ENCODE measurements around the gene NUBP2. TPM values are rescaled to one million over a fixed set of nuclear protein-coding genes. Genes with fewer than 3 reads are reported as not detected.

Gene NUBP2
- total RNA-seq, 2 donors from 2014 or later = 32.6 to 58.8 TPM

- H3K4me3 Mint-ChIP-seq = no peak overlapping the region
- peaks cover 9% of the 10 kb centered on the region for H3K4me1 Mint-ChIP-seq
- H3K27me3 Mint-ChIP-seq = no peaks in the 10 kb centered on the region
- peaks cover 30% of the 10 kb centered on the region for H3K36me3 Mint-ChIP-seq (ENCODE audit: low read depth)
- no peak overlapping the region for H3K27ac Mint-ChIP-seq
- ATAC-seq (replicated peaks) = no peak
- H3K9me3 Mint-ChIP-seq = no peaks in the 10 kb centered on the region
Measured at GRCh38 chr16:1815461-1815860, 32.7 kb downstream of the NUBP2 start.

GRCh38 chr16:1816396-1817275, 33.9 kb downstream of the NUBP2 start:
- no peaks in the 10 kb centered on the region for H3K9me3 Mint-ChIP-seq
- no peak overlapping the region for H3K27ac Mint-ChIP-seq
- H3K4me3 Mint-ChIP-seq = no peak overlapping the region
- ATAC-seq (replicated peaks) = no peak
- H3K36me3 Mint-ChIP-seq (ENCODE audit: low read depth) = peaks cover 30% of the 10 kb centered on the region
- peaks cover 9% of the 10 kb centered on the region for H3K4me1 Mint-ChIP-seq
- H3K27me3 Mint-ChIP-seq = no peaks in the 10 kb centered on the region

GRCh38 chr16:1817276-1817589, 34.5 kb downstream of the NUBP2 start:
- H3K9me3 Mint-ChIP-seq = no peaks in the 10 kb centered on the region
- H3K27me3 Mint-ChIP-seq = no peaks in the 10 kb centered on the region
- H3K4me3 Mint-ChIP-seq = no peak overlapping the region
- H3K27ac Mint-ChIP-seq = no peak overlapping the region
- peaks cover 9% of the 10 kb centered on the region for H3K4me1 Mint-ChIP-seq
- no peak for ATAC-seq (replicated peaks)
- H3K36me3 Mint-ChIP-seq (ENCODE audit: low read depth) = peaks cover 30% of the 10 kb centered on the region

DNA sequence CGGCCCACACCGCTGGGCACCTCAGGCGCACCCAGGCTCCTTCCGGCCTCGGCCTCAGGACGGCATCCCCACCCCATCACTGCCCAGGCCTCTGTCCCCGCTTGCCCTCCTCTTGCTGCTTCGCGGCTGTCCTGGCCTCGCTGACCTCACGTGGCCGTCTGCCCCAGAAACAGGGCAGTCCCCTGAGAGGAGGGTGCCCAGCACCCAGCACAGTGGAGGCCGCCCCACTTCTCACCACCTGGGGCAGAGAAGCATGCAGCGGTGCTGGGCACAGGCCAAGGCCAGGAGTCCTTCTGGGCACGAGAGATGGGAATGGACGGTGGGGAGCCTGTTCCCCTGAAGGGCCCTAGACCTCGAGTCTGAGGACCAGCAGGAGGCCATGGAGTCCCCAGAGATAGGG, 35.0 kb downstream of the NUBP2 start:
- no peak overlapping the region for H3K4me3 Mint-ChIP-seq
- no peak for ATAC-seq (replicated peaks)
- H3K27me3 Mint-ChIP-seq = no peaks in the 10 kb centered on the region
- no peak overlapping the region for H3K27ac Mint-ChIP-seq
- no peaks in the 10 kb centered on the region for H3K9me3 Mint-ChIP-seq
- H3K4me1 Mint-ChIP-seq = peaks cover 9% of the 10 kb centered on the region
- peaks cover 30% of the 10 kb centered on the region for H3K36me3 Mint-ChIP-seq (ENCODE audit: low read depth)

- H3K4me1 Mint-ChIP-seq = peaks cover 5% of the 10 kb centered on the region
- H3K9me3 Mint-ChIP-seq = no peaks in the 10 kb centered on the region
- H3K27me3 Mint-ChIP-seq = no peaks in the 10 kb centered on the region
- peaks cover 30% of the 10 kb centered on the region for H3K36me3 Mint-ChIP-seq (ENCODE audit: low read depth)
- no peak overlapping the region for H3K27ac Mint-ChIP-seq
- no peak overlapping the region for H3K4me3 Mint-ChIP-seq
- ATAC-seq (replicated peaks) = no peak
Measured at GRCh38 chr16:1818204-1818872, 35.6 kb downstream of the NUBP2 start.

- no peak for ATAC-seq (replicated peaks)
- peaks cover 23% of the 10 kb centered on the region for H3K36me3 Mint-ChIP-seq (ENCODE audit: low read depth)
- H3K4me3 Mint-ChIP-seq = no peak overlapping the region
- no peaks in the 10 kb centered on the region for H3K4me1 Mint-ChIP-seq
- H3K27ac Mint-ChIP-seq = no peak overlapping the region
- no peaks in the 10 kb centered on the region for H3K9me3 Mint-ChIP-seq
- H3K27me3 Mint-ChIP-seq = no peaks in the 10 kb centered on the region
Measured at GRCh38 chr16:1818873-1819525, 36.2 kb downstream of the NUBP2 start.

- Mint-ChIP-seq H3K4me1 (peaks cover 3% of the 10 kb centered on the region), H3K4me3 (no peak overlapping the region), H3K27me3 (no peaks in the 10 kb centered on the region), H3K9me3 (no peaks in the 10 kb centered on the region), H3K36me3 (ENCODE audit: low read depth) (peaks cover 20% of the 10 kb centered on the region), H3K27ac (no peak overlapping the region)
- no peak for ATAC-seq (replicated peaks)
Measured at GRCh38 chr16:1819611-1820010, 36.9 kb downstream of the NUBP2 start.

- Mint-ChIP-seq H3K27me3 (no peaks in the 10 kb centered on the region), H3K9me3 (no peaks in the 10 kb centered on the region), H3K4me3 (no peak overlapping the region), H3K4me1 (peaks cover 5% of the 10 kb centered on the region), H3K36me3 (ENCODE audit: low read depth) (peaks cover 16% of the 10 kb centered on the region), H3K27ac (no peak overlapping the region)
- ATAC-seq (replicated peaks) = no peak
Measured at GRCh38 chr16:1820096-1820945, 37.6 kb downstream of the NUBP2 start.

GRCh38 chr16:1820946-1821290, 38.2 kb downstream of the NUBP2 start:
- Mint-ChIP-seq H3K4me1 (peaks cover 5% of the 10 kb centered on the region), H3K27me3 (no peaks in the 10 kb centered on the region), H3K36me3 (ENCODE audit: low read depth) (peaks cover 12% of the 10 kb centered on the region), H3K9me3 (no peaks in the 10 kb centered on the region), H3K4me3 (no peak overlapping the region), H3K27ac (no peak overlapping the region)
- ATAC-seq (replicated peaks) = no peak

DNA sequence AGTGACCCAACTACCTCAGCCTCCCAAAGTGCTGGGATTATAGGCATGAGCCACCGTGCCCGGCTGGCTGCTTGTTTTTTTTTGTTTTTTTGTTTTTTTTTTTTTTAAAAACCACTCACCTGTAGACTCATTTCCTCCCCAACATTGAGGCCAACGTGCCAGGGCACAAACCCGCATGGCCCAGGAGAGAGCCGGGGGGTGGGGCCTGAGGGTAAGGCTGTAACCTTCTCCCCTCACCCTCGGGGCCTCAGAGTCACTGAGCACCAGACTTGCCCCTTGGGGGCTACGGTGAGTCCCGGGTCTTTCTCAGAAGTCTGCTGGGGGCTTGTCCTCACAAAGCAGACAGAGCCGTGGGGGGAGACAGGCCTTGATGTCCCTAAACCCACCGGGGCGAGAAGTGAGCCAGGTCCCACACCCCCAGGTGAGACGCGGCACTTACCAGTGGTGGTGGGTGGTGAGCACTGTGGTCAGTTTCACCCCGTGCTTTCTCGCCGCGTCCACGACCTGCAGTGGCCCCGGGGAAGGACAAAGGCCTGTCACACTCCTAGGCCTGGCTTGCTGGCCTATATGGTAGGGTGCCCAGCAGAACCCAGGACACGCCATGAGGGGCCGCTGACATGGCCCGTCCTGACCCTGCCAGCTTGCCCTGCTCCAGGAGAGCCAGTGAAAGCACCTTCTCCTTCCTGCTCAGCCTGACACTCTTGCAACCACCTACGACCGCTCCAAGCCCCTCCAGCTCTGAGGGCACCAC, 39.3 kb downstream of the NUBP2 start:
- Mint-ChIP-seq H3K27ac (no peak overlapping the region), H3K27me3 (no peaks in the 10 kb centered on the region), H3K4me3 (no peak overlapping the region), H3K9me3 (no peaks in the 10 kb centered on the region), H3K4me1 (peaks cover 5% of the 10 kb centered on the region), H3K36me3 (ENCODE audit: low read depth) (peaks cover 16% of the 10 kb centered on the region)
- no peak for ATAC-seq (replicated peaks)

- peaks cover 17% of the 10 kb centered on the region for H3K36me3 Mint-ChIP-seq (ENCODE audit: low read depth)
- no peaks in the 10 kb centered on the region for H3K9me3 Mint-ChIP-seq
- no peak overlapping the region for H3K4me3 Mint-ChIP-seq
- peaks cover 8% of the 10 kb centered on the region for H3K4me1 Mint-ChIP-seq
- no peaks in the 10 kb centered on the region for H3K27me3 Mint-ChIP-seq
- no peak for ATAC-seq (replicated peaks)
- no peak overlapping the region for H3K27ac Mint-ChIP-seq
Measured at GRCh38 chr16:1822801-1823200, 40.0 kb downstream of the NUBP2 start.

DNA sequence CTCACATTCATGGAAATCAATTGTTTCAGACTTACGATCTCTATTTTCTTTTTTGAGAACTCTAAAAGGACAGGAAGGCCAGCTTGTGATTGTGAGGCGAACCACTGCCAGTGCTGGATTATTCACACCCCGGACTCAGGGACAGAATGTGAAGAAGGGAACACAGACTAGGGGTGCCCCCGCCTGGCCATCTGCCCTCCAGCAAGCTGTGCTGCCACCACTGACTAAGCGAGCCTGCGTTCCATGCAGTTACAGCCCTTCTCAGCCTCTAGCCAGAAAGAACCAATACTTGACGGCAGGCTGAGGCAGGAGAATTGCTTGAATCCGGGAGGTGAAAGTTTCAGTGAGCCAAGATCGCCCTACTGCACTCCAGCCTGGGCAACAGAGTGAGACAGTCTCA, 41.1 kb downstream of the NUBP2 start:
- Mint-ChIP-seq H3K4me1 (peaks cover 8% of the 10 kb centered on the region), H3K36me3 (ENCODE audit: low read depth) (peaks cover 17% of the 10 kb centered on the region), H3K4me3 (peak overlapping the region; percentile 47), H3K27me3 (no peaks in the 10 kb centered on the region), H3K9me3 (no peaks in the 10 kb centered on the region), H3K27ac (peak overlapping the region; percentile 67)
- no peak for ATAC-seq (replicated peaks)

DNA sequence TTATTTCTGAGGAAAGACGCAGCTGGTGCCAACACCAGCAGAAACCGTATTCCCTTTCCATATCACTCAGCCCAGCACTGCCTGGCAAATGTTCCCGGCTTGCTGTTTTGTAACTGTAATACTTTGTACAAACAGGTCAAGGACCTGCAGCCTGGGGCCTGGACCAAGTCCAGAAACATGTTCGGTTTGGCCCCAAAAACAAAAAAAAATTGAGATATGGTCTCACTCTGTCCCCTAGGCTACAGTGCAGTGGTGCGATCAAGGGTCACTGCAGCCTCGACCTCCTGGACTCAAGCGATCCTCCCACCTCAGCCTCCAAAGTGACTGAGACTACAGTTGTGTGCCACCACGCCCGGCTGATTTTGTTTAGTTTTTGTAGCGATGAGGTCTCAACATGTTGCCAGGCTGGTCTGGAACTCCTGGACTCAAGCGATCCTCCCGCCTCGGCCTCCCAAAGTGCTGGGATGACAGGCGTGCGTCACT, 42.7 kb downstream of the NUBP2 start:
- Mint-ChIP-seq H3K4me1 (peaks cover 14% of the 10 kb centered on the region), H3K27me3 (no peaks in the 10 kb centered on the region), H3K4me3 (peak overlapping the region; percentile 75), H3K9me3 (no peaks in the 10 kb centered on the region), H3K27ac (peak overlapping the region; percentile 15), H3K36me3 (ENCODE audit: low read depth) (peaks cover 21% of the 10 kb centered on the region)
- no peak for ATAC-seq (replicated peaks)

Measured in activated T-helper 17 cell treated with anti-CD3 and anti-CD28 coated beads, Interleukin-2, amount 50 U/mL, for 72 hours (primary cell).